Fibroblast of lung (primary cell): ENCODE measurements around the gene STXBP6. TPM values are rescaled to one million over a fixed set of nuclear protein-coding genes. Genes with fewer than 3 reads are reported as not detected.

Experiments
- DNase-seq, 2 donors: peaks; one replicate each; pipeline versions ENCODE4 v3.0.0 to v3.0.0-alpha.2; 2010; ENCODE audit warnings: low read depth in 2 of 2
- H2AFZ ChIP-seq: 2 replicates; pipeline ENCODE4 v1.5.1; 2012; ENCODE audit warnings: low read length, control low read depth, inconsistent platforms
- H3K27ac ChIP-seq: 2 replicates; pipeline ENCODE4 v1.5.1; 2011; ENCODE audit warnings: low read length, control low read depth; ENCODE audit not compliant: insufficient read depth
- H3K27me3 ChIP-seq: 2 replicates; pipeline ENCODE4 v1.5.1; 2011; ENCODE audit warnings: mild to moderate bottlenecking, low read length; ENCODE audit not compliant: control insufficient read depth, insufficient read depth
- H3K36me3 ChIP-seq: 2 replicates; pipeline ENCODE4 v1.5.1; 2011; ENCODE audit warnings: low read length; ENCODE audit not compliant: control insufficient read depth, insufficient read depth
- H3K4me1 ChIP-seq: 2 replicates; pipeline ENCODE4 v1.5.1; 2011; ENCODE audit warnings: low read length; ENCODE audit not compliant: control insufficient read depth, insufficient read depth; ENCODE audit errors: extremely low read depth
- H3K4me2 ChIP-seq: 2 replicates; pipeline ENCODE4 v1.5.1; 2011; ENCODE audit warnings: low read length, control low read depth; ENCODE audit not compliant: insufficient read depth; ENCODE audit errors: extremely low read depth
- H3K4me3 ChIP-seq, 4 experiments: fragments of 200-600 bp in 1 of 4; sonication (generic) in 1 of 4; replicated peaks in 1 of 4; 2 replicates each; pipeline ENCODE4 v1.5.1; 2011 to 2016; ENCODE audit warnings: low read length in 4 of 4, low read depth in 3 of 4, mild to moderate bottlenecking in 3 of 4, control low read depth in 2 of 4, inconsistent platforms in 1 of 4, mixed read lengths in 1 of 4; ENCODE audit not compliant: insufficient read depth in 1 of 4; ENCODE audit errors: control extremely low read depth in 1 of 4
- H3K79me2 ChIP-seq: 2 replicates; pipeline ENCODE4 v1.5.1; 2012; ENCODE audit warnings: mild to moderate bottlenecking, low read length, inconsistent platforms; ENCODE audit not compliant: control insufficient read depth, insufficient read depth
- H3K9ac ChIP-seq: 2 replicates; pipeline ENCODE4 v1.5.1; 2011; ENCODE audit warnings: mild to moderate bottlenecking, low read length, control low read depth; ENCODE audit not compliant: insufficient read depth
- H3K9me3 ChIP-seq: 2 replicates; pipeline ENCODE4 v1.5.1; 2012; ENCODE audit warnings: low read depth, low read length; ENCODE audit not compliant: control insufficient read depth, insufficient read depth
- H4K20me1 ChIP-seq: 2 replicates; pipeline ENCODE4 v1.5.1; 2011; ENCODE audit warnings: low read length; ENCODE audit not compliant: control insufficient read depth, insufficient read depth; ENCODE audit errors: extremely low read depth
- CTCF ChIP-seq, 2 donors: IDR thresholded peaks in 1 of 2; conservative IDR thresholded peaks in 1 of 2; 1 replicate in 1 of 2; 2 replicates in 1 of 2; pipeline ENCODE4 v1.5.1; 2011 to 2012; ENCODE audit warnings: low read length in 2 of 2, control low read depth in 1 of 2, inconsistent platforms in 1 of 2, low read depth in 1 of 2, mild to moderate bottlenecking in 1 of 2
- EZH2 ChIP-seq: IDR thresholded peaks from 2 replicates; pipeline ENCODE4 v1.5.1; 2012; ENCODE audit warnings: low read length, control low read depth, mild to moderate bottlenecking; ENCODE audit errors: missing control alignments
- polyA plus RNA-seq, 2 donors: library from polyadenylated mRNA; depleted of rRNA in 1 of 2; stranded (reverse) in 1 of 2; unstranded in 1 of 2; fragments of >200 nt; gene quantifications; 2 replicates each; pipeline ENCODE4 v1.2.1, GENCODE V29; 2011 to 2012; ENCODE audit warnings: missing spikeins in 1 of 2
- total RNA-seq: library from RNA; depleted of rRNA; stranded (reverse); fragments of >200 nt; gene quantifications from 2 replicates; pipeline ENCODE4 v1.2.1, GENCODE V29; 2014

The STXBP6 gene
- total and polyA plus RNA-seq, 2 donors (not counting 1 experiment from before 2014, with no cell fraction given): 4.5 to 17.8 TPM

- no peaks in the 10 kb centered on the region for H3K79me2 ChIP-seq
Observed at GRCh38 chr14:24918822-24919221, 131.1 kb downstream of the STXBP6 start.

GRCh38 chr14:24915958-24916595, 133.9 kb downstream of the STXBP6 start:
- no peak overlapping the region for H3K4me2 ChIP-seq
- no peaks in the 10 kb centered on the region for H3K36me3 ChIP-seq
- H3K9ac ChIP-seq: no peak overlapping the region
- no peak overlapping the region for H3K4me3 ChIP-seq
- TF ChIP-seq CTCF (conservative IDR thresholded peaks at IDR 0.05 in 1 of 2, IDR thresholded peaks at IDR 0.05 in 1 of 2; ENCODE audit: low read depth in 1 of 2, low read length in 2 of 2) (no peak), EZH2 (no peak)
- H4K20me1 ChIP-seq: peaks cover 1% of the 10 kb centered on the region
- H2AFZ ChIP-seq: no peak overlapping the region
- H3K79me2 ChIP-seq: no peaks in the 10 kb centered on the region
- H3K27ac ChIP-seq: no peak overlapping the region
- peaks cover 2% of the 10 kb centered on the region for H3K4me1 ChIP-seq
- peak in 1 of 2 donors; percentile 40 for DNase-seq
- no peaks in the 10 kb centered on the region for H3K27me3 ChIP-seq
- no peaks in the 10 kb centered on the region for H3K9me3 ChIP-seq

More at GRCh38 chr14:24918822-24919221, 131.1 kb downstream of the STXBP6 start:
- no peak for TF ChIP-seq EZH2
- no peak for TF ChIP-seq CTCF (conservative IDR thresholded peaks at IDR 0.05 in 1 of 2, IDR thresholded peaks at IDR 0.05 in 1 of 2; ENCODE audit: low read depth in 1 of 2, low read length in 2 of 2)
- no peak overlapping the region for H2AFZ ChIP-seq
- H3K4me2 ChIP-seq: no peak overlapping the region
- no peaks in the 10 kb centered on the region for H3K9me3 ChIP-seq
- no peak overlapping the region for H3K9ac ChIP-seq
- H3K27me3 ChIP-seq: no peaks in the 10 kb centered on the region
- H3K27ac ChIP-seq: no peak overlapping the region
- H3K4me3 ChIP-seq: no peak overlapping the region
- no peaks in the 10 kb centered on the region for H3K36me3 ChIP-seq
- H3K4me1 ChIP-seq: no peaks in the 10 kb centered on the region
- H4K20me1 ChIP-seq: peaks cover 1% of the 10 kb centered on the region
- DNase-seq: no peak

- Histone ChIP-seq H3K9ac (no peak overlapping the region), H3K79me2 (no peaks in the 10 kb centered on the region), H3K27me3 (no peaks in the 10 kb centered on the region), H2AFZ (no peak overlapping the region), H3K27ac (no peak overlapping the region), H3K4me3 (no peak overlapping the region), H3K9me3 (no peaks in the 10 kb centered on the region), H4K20me1 (peaks cover 1% of the 10 kb centered on the region), H3K36me3 (no peaks in the 10 kb centered on the region), H3K4me2 (no peak overlapping the region), H3K4me1 (peaks cover 2% of the 10 kb centered on the region)
- DNase-seq: no peak
- TF ChIP-seq EZH2 (no peak), CTCF (conservative IDR thresholded peaks at IDR 0.05 in 1 of 2, IDR thresholded peaks at IDR 0.05 in 1 of 2; ENCODE audit: low read depth in 1 of 2, low read length in 2 of 2) (no peak)
Observed at GRCh38 chr14:24915403-24915921, 134.5 kb downstream of the STXBP6 start.
